GM18517 (cell line): ENCODE results near the gene KRT31.
"Not testable (repeated sequence)": the region's sequence is repeated elsewhere in the genome, so short reads cannot be mapped to it uniquely, and the experiment has no call there.

Experiments used
- ATAC-seq: cut with Tn5 transposase; IDR thresholded peaks from one replicate; pipeline ENCODE4 v1.9.1; 2021; ENCODE audit warnings: mild to moderate bottlenecking, moderate library complexity; ENCODE audit not compliant: unreplicated experiment

KRT31 gene

DNA sequence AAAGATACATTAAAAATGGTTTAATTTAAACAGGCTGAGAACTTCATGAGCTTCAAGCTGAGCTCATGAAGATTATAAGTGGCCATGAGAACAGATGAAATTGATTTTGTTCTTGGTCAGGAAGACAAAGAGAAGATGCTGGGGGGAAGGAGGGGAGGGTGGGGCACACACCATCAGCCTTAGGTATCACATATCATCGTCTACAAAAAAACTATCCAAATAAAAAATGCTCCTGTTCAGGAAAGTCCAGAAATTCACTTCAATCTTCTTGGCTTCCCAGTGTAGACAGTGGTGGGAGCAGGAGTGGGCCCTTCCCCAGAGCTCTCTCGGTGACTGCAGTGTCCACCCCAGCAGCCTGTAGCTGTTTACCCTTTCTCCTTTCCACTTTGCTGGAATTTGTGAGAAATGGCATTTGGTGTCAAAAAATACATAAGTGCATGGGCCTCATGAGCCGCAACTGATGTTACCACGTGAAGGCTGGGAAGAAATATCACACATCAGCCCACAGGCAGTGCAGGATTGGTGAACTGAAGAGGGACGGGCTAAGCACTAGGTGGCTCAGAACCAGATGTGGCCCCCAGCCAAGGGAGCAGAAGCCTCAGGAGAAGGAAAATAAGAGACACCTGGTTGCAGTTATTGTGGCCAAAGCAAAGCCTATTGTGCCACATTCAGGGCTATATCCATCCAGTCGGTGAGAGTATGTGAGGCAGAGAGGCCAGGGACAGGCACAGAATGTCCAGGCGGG lies 20.9 kb upstream of the KRT31 start:
- no peak for ATAC-seq

DNA sequence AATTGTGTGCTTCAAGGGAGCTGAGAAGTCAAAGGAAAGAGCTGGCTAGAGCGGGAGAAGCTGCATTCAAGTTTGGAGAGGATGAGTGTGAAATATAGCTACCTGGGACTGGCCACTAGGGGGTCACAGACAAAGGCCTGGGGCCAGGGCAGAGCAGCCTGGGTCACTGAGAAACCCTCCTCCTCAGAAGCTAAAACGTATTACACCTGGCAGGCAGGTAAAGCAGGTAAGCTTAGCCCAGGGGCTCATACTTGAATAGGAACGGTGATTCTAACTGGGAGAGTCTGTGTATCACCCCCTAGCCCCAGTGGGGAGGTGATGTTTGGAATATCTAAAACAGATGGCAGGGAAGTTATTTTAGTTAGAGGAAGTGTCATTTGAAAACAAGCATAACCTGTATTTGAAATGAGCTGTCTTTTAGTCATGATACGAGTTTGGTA lies 20.2 kb upstream of the KRT31 start:
- ATAC-seq, result no peak

DNA sequence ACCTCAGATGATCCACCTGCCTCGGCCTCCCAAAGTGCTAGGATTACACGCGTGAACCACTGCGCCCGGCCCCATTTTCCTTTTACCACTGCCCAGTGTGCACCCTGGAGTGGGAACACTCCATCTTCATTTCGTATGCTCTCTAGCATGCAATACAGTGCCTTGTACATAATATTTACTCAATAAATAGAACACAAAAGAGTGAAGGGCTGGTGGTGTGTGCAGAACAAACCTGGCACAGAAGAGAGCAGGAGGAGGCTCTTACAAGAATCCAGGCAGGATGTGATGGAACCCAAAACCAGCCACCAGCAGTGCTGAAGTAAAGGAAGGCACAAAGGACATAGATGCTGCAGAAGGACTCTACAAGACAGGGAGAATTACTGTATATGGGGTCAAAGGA lies 19.7 kb upstream of the KRT31 start:
- no peak for ATAC-seq

DNA sequence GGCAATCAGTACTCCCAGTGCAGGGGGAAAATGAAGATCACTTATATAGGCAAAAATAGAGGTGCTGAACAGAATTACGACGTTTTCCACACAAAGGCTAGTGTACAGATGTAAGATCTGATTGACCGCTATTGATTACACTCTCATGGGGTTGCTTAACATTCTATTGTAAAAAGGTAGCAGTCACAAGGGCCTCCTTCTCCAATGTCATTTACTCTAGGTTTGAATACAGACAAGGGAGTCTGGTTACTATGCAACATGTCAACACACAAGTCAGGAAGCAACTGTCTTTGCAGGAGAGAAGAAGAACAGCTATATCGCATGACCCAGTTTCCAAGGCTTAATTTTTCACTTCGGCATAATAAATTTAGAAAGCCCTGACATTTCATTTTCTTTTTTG lies 19.1 kb upstream of the KRT31 start:
- ATAC-seq, result no peak

DNA sequence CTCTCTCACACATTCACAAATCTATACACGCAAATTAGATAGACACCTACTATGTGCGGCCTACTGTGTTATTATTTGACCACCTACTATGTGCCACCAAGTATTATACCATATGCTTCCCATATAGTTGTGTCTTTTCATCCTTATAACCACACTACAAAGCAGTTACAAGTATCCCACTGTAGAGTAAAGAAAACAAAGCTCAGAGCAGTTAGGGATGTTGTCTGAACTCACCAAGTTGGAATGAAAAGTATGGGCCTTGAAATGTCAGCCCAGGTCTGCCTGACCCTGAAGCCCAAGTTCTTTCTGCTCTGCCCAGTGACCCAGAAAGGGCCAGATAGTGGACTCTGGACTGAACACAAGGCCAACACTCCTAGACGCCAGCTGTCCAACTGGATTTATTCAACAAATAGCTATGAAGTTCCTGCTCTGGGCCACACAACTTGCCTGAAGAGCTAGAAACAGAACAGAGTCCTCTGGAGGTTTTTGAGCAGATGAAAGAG lies 18.5 kb upstream of the KRT31 start:
- no peak for ATAC-seq

DNA sequence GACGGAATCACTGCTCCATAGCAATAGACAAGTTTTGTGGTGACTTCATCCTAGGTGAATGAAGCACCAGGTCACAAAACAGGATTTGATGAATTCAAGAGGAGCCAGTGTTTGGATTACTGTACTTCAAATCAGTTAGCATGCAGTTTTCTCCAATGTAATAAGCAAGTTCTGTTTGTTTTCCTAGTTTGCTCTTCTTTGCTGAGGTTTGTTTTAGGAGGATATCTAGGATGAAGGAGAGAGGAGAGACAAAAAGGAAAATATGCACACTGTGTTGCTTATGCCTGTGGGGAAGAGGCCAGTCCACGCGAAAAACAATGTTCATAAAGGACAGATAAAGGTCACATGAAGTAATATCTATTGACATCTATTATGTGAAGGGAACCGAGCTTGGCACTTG lies 18.0 kb upstream of the KRT31 start:
- ATAC-seq, result no peak

DNA sequence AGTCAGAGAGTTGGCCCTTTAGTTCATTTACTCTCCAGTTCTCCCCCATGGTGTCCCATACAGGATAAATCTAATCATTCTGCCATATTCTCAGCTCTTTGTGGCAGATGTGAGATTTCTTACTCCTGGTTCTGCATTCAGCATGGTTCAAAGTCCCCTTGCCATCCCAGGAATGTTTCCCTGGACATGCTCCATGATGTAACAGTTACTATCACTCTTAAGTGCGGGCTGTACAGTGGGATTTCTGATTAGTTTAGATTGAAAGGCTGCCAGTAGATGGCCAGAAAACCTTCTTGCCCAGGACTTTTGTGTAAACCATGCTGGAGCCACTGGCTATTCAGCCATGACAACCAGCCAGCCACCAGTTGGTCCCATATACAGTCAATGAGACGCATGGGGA lies 16.6 kb upstream of the KRT31 start:
- no peak for ATAC-seq

DNA sequence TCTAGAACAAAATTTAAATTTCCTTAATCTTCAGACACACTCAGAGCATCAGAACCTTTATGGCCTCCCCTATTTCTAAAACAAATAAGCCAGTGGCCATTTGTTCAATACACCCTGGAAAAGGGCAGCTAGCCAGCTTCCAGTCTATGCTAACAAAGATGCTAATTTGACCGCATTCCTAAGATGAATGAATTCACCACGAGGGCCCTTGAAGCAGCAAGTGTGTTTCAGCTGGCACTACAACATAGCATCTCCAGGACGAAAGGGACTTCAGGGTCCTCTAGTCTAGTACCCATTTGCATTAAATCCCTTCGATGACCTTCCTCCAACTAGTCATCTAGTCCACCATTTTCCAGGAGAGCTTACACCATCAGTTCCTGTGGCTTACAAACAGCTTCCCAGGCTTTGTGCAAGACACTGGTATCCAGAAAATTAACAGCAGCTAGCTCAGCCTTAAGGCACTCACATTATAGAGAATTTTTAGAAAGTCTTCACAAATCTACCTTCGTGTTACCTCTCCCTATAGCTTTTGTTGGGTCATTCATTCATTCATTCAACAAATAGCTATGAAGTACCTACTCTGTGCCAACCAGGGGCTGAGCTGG lies 16.0 kb upstream of the KRT31 start:
- no peak for ATAC-seq

DNA sequence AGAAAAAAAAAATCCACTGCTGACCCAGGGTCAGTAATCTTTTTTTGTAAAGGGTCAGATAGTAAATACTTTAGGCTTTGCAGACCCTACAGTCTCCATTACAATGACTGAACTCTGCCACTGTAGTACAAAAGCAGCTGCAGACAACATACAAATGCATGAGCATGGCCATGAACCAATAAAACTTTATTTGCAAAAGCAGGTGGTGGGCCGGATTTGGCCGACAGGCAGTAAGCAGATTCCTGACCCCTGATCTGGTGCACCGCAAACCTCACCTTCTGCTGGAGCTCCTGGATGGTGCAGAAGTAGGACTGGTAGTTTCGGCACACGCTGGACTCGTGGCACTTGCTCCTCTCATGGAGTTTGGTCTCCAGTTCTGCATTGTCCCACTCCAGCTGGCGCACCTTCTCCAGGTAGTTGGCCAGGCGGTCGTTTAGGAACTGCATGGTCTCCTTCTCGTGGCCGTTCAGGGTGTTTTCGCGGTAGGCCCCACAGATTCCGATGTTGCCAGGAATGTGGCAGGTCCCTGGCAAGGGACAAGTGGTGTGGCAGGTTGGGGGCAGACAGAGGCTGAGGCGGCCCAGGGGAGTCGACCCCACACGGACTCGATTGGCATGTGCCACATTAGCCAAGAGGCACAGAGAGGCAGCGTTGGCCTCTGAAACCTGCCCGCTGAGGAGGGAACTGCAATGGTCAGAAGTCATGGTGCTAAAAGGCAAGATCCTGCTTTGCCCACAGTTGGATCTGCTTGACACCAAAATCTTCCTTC lies 13.8 kb upstream of the KRT31 start:
- no peak for ATAC-seq

DNA sequence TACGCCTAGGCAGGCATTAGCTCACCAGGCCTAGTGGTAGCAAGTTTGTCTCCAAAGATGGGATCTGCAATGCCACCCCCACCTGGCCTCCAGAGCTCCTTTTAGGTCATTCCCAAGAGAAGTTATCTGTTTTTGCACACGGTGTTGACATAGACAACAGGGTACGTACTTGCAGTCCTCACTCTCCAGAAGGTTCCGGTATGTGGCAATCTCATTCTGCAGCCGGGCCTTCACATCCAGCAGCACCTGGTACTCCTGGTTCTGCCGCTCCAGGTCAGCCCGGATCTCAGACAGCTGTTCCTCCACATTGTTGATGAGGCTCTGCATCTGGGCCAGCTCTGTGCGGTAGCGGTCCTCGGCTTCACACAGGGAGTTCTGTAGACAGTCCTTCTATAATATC lies 9.8 kb upstream of the KRT31 start:
- no peak for ATAC-seq

DNA sequence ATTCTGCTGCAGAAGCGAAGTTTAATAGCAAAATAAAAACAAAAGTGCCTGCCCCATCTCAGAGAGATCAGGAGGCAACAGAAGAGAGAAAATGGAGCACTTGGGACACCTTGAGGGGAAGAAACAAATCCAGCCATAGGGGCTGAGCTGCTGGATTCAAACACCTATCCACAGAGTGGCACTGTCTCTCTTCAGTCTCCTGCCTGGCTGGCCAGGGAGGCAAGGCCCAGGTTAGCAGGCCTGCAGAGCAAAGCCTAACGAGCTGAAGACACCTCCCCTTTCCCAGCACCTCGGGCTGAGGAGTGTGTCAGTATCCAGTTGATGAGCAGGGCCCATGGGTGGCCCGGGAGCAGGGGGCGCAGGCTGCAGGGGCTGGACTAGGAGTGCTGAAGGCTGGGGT lies 8.8 kb upstream of the KRT31 start:
- no peak for ATAC-seq

DNA sequence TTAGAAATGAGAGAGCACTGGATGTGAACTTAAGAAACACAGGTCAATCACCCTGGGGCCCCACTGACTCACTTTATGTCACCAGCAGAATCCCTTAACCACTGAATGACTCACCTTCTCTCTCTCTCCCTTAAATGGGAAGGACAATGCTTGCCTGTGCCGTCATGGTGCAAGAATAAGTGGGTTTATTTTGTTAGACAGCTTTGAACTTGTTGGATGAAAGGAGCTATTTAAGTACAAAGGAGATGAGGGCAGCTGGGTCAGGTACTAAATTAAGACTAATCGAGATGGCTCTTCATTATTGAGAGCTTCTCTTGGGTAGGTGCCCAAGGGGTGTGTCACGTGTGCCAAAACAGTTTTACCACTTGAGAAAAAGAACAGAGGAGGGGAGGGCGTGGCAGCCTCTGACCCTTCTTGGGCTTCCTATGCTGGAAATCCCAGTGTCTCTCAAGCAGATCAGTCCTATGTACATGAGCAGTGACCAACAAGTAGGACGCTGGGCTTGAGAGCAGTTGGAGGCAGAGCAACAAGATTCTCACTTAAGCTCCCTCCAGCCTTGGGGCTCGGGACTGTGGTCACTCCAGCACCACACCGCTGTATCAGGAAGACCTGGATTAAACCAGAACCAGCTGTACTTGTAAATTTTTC lies 6.7 kb upstream of the KRT31 start:
- no peak for ATAC-seq

DNA sequence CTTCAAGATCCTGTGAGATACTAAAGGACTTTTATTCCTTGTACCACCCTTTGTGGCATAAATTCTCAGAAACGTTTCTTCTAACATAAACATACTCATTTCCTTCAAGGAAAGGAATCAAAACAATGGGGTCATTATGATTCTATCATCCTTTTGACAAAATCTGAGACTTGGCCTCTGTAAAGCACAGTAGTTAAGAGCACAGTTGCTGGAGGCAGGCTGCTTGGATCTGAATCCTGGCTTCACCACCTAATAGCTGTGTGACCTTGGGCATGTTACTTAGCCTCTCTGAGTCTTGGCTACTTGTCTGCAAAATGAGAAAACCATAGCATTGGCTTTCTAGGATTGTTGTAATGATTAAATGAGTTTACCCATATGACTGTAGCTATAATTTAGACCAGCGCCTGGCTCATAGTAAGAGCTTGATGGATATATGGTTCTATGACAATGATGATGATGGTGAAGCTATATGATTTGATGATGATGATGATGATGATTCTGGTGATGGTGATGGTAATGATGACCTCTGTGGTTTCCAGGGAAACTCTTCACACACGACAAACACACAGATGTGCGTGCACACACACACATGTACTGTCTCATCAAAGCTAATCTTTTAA lies 6.1 kb upstream of the KRT31 start:
- ATAC-seq, result no peak

DNA sequence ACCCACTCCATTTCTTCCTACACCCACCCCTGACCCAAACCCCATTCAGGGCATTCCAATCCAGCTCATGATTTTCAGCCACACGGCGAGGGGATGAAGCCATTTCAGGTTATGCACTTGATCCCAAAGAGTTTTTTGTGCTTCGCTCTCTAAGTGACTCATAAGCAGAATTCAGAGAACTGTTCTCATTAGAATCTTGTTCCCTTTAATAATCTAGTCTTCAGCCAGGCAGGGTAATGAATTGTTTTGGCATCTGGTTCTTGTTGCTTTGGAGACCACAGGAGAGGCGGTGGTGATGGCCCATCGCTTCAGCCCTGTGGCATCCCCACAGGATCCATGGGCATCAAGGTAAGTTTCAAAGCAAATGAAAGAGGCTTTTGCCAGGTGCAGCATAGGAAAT lies 4.8 kb upstream of the KRT31 start:
- ATAC-seq, result no peak

DNA sequence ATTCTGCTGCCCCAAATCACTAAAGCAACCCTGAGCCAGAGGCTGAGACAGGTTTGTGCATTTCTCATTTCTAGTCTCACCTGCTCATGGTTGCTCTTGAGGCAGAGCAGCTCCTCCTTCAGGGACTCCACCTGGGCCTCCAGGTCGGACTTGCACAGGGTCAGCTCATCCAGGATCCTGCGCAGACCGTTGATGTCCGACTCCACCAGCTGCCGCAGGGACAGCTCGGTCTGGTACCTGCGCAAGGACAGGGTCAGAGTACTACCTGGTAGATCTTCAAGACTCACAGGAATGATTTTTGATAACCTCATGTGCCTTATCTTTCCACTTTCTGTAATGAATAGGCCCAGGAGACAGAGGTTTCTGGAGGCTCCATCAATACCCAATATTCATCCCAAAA lies 1.1 kb downstream of the KRT31 start:
- ATAC-seq, result no peak

DNA sequence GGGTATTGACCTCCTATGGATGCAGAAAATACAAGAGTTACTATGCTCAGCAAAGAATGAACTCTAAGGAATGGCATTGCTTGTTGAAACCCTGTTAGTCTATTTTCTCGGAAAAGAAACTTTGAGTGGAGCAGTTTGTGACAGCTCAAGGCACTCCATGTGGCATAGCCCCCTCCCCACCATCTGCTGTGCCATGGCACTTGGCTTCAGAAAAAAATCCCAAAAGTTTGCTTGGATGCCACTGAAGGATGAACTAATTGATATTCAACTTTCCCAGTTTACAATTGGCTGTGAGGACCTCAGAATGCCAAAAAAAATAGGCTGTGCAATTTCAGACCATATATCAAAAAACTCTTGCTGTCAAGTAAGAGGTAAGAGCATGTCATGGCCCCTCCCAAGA lies 1.8 kb downstream of the KRT31 start:
- no peak for ATAC-seq

DNA sequence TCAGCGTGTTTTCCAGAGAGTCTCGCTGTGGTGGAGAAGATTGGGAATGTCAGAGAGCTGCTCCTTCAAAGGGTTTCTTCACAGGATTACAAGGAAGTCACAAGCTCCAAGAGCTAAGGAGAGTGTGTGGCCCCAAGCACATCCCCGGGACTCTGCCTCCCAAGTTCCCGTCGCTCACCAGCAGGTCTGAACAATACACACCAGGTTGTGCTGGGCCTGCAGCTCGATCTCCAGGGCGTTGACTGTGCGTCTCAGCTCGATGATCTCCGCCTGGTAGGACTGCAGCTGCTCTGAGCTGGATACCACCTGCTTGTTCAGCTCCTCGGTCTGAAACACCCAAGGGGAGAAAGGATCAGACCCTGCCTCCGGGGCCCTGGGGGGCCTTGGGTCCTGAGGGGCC lies 2.4 kb downstream of the KRT31 start:
- not testable (repeated sequence) for ATAC-seq

DNA sequence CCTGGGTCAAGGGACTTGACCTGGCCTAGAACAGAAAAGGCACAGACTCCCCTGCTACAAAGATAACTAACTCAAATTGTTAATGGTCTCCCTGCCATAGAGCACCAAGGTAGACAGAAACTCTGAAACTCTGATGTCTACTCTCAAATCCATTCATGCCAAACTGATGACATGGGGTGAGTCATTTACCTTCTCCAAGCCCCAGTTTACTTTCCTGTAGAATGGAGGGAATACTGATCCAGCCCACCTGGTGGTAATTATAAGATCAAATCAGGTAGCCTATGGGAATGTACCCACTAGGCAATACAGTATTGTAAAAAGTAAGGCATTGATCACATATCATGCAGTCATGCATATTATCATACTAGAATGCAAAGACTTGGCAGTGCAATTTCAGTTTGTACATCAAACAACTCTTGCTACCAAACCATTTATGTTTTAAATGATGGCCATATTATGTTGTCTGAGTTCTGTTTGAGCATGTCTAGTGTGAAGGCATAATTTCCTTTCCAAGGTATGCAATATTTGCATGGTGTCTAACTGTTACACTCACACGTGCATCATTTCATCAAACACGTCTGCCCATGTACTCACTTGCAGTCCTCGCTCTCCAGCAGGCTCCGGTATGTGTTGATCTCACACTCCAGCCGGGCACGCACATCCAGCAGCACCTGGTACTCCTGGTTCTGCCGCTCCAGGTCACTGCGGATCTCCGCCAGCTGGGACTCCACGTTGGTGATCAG lies 3.0 kb downstream of the KRT31 start:
- no peak for ATAC-seq

DNA sequence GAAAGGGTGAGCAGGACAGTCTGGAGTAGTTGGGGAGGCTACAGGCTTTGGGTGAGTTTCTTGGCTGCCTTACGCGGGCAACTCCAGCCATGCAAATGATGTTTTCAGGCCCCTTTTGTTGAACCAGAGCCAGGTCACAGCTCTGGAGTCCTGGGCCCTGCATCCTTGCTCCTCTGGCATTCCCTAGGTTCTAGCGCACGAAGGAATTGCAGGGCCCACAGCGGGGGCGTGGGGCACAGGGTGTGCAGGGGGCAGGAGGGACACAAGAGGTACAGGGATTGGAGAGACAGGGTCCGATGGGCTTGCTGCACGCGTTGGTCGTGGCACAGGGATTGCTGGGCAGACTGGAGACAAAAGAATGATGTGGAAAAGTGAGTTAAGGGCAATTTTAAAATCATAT lies 3.6 kb downstream of the KRT31 start:
- ATAC-seq, result no peak

DNA sequence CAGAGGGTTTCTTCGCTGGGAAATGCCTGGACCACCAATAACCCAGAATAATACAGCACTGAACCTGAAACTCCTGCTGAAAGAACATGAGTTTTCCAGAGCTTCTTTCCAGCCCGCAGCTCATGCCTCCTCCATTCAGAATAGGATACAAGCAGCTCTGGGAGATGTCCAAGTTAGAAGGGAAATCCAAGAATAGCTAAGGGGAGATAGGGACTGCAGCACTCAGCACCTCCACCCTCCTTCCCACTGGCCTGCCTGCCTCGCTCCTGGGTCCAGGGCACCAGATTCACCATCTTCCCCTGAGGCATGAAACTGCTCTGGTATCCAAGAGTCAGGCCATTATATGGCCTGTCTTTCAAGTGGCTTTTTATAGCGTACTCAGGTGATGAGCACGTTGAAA lies 4.1 kb downstream of the KRT31 start:
- no peak for ATAC-seq
